Measurements from ENCODE around the gene ZFR.

The ZFR gene

GRCh38 chr5:32487424-32487823, 42.9 kb upstream of the ZFR start:
- Histone ChIP-seq H3K9me3 (ENCODE audit: insufficient read depth, low read length) (no peaks in the 10 kb centered on the region), H3K9ac (ENCODE audit: low read length) (no peak overlapping the region), H3K27me3 (ENCODE audit: low read depth, low read length) (peaks cover 10% of the 10 kb centered on the region), H3K79me2 (ENCODE audit: low read length) (no peaks in the 10 kb centered on the region), H3K4me3 (ENCODE audit: low read length) (no peak overlapping the region), H4K20me1 (ENCODE audit: insufficient read depth, low read length) (no peaks in the 10 kb centered on the region), H3K4me2 (ENCODE audit: low read length) (no peak overlapping the region), H2AFZ (ENCODE audit: low read depth, low read length) (no peak overlapping the region), H3K27ac (ENCODE audit: low read length) (no peak overlapping the region), H3K4me1 (ENCODE audit: low read length) (no peaks in the 10 kb centered on the region), H3K36me3 (replicated peaks; ENCODE audit: low read depth, low read length) (no peaks in the 10 kb centered on the region)
- TF ChIP-seq CTCF (IDR thresholded peaks at IDR 0.05; ENCODE audit: low read depth, low read length) (no peak), EZH2phosphoT487 (IDR thresholded peaks at IDR 0.05; ENCODE audit: low read depth) (no peak)

- no peaks in the 10 kb centered on the region for H3K4me1 ChIP-seq (ENCODE audit: low read length)
- no peaks in the 10 kb centered on the region for H3K9me3 ChIP-seq (ENCODE audit: insufficient read depth, low read length)
- H3K4me2 ChIP-seq (ENCODE audit: low read length): no peak overlapping the region
- no peaks in the 10 kb centered on the region for H4K20me1 ChIP-seq (ENCODE audit: insufficient read depth, low read length)
- no peak overlapping the region for H3K27ac ChIP-seq (ENCODE audit: low read length)
- H3K27me3 ChIP-seq (ENCODE audit: low read depth, low read length): peaks cover 10% of the 10 kb centered on the region
- no peak overlapping the region for H3K9ac ChIP-seq (ENCODE audit: low read length)
- H3K4me3 ChIP-seq (ENCODE audit: low read length): no peak overlapping the region
- no peak for TF ChIP-seq CTCF (IDR thresholded peaks at IDR 0.05; ENCODE audit: low read depth, low read length)
- TF ChIP-seq EZH2phosphoT487 (IDR thresholded peaks at IDR 0.05; ENCODE audit: low read depth): no peak
- H3K79me2 ChIP-seq (ENCODE audit: low read length): no peaks in the 10 kb centered on the region
- no peaks in the 10 kb centered on the region for H3K36me3 ChIP-seq (replicated peaks; ENCODE audit: low read depth, low read length)
- H2AFZ ChIP-seq (ENCODE audit: low read depth, low read length): no peak overlapping the region
Measured at GRCh38 chr5:32487008-32487407, 42.5 kb upstream of the ZFR start.

- H3K36me3 ChIP-seq (replicated peaks; ENCODE audit: low read depth, low read length): no peaks in the 10 kb centered on the region
- no peaks in the 10 kb centered on the region for H3K4me1 ChIP-seq (ENCODE audit: low read length)
- no peak overlapping the region for H3K4me3 ChIP-seq (ENCODE audit: low read length)
- no peaks in the 10 kb centered on the region for H3K27me3 ChIP-seq (ENCODE audit: low read depth, low read length)
- no peak overlapping the region for H2AFZ ChIP-seq (ENCODE audit: low read depth, low read length)
- TF ChIP-seq CTCF (IDR thresholded peaks at IDR 0.05; ENCODE audit: low read depth, low read length): no peak
- no peak for TF ChIP-seq EZH2phosphoT487 (IDR thresholded peaks at IDR 0.05; ENCODE audit: low read depth)
- H3K9ac ChIP-seq (ENCODE audit: low read length): no peak overlapping the region
- no peaks in the 10 kb centered on the region for H3K79me2 ChIP-seq (ENCODE audit: low read length)
- H3K9me3 ChIP-seq (ENCODE audit: insufficient read depth, low read length): no peaks in the 10 kb centered on the region
- no peak overlapping the region for H3K27ac ChIP-seq (ENCODE audit: low read length)
- no peaks in the 10 kb centered on the region for H4K20me1 ChIP-seq (ENCODE audit: insufficient read depth, low read length)
- no peak overlapping the region for H3K4me2 ChIP-seq (ENCODE audit: low read length)
Measured at GRCh38 chr5:32482193-32482592, 37.7 kb upstream of the ZFR start.

- H2AFZ ChIP-seq (ENCODE audit: low read depth, low read length): no peak overlapping the region
Measured at GRCh38 chr5:32479096-32479495, 34.6 kb upstream of the ZFR start.

More at GRCh38 chr5:32479096-32479495, 34.6 kb upstream of the ZFR start:
- H3K9ac ChIP-seq (ENCODE audit: low read length): no peak overlapping the region
- H3K4me2 ChIP-seq (ENCODE audit: low read length): no peak overlapping the region
- no peaks in the 10 kb centered on the region for H3K27me3 ChIP-seq (ENCODE audit: low read depth, low read length)
- no peak overlapping the region for H3K27ac ChIP-seq (ENCODE audit: low read length)
- TF ChIP-seq CTCF (IDR thresholded peaks at IDR 0.05; ENCODE audit: low read depth, low read length): no peak
- H3K4me1 ChIP-seq (ENCODE audit: low read length): no peaks in the 10 kb centered on the region
- H3K4me3 ChIP-seq (ENCODE audit: low read length): no peak overlapping the region
- H3K9me3 ChIP-seq (ENCODE audit: insufficient read depth, low read length): no peaks in the 10 kb centered on the region
- no peaks in the 10 kb centered on the region for H3K79me2 ChIP-seq (ENCODE audit: low read length)
- no peaks in the 10 kb centered on the region for H4K20me1 ChIP-seq (ENCODE audit: insufficient read depth, low read length)
- no peaks in the 10 kb centered on the region for H3K36me3 ChIP-seq (replicated peaks; ENCODE audit: low read depth, low read length)

Measured in OCI-LY3 (cell line).